HEK293T (cell line): ENCODE measurements around the gene CPA1.

Experiments
- CTCF ChIA-PET: fragments of 350-600 bp; formaldehyde crosslinking; extraction: SDS; loops from one replicate; lab custom pipeline; 2021; ENCODE audit warnings: antibody characterized with exemption, inconsistent platforms; lab: Yijun Ruan, JAX
- POLR2A ChIA-PET: fragments of 350-600 bp; formaldehyde crosslinking; extraction: SDS; loops from one replicate; lab custom pipeline; 2020; ENCODE audit warnings: antibody characterized with exemption, inconsistent platforms; lab: Yijun Ruan, JAX
- DNase-seq: peaks from one replicate; pipeline ENCODE4 v3.0.0; 2012; ENCODE audit warnings: mixed read lengths; ENCODE audit errors: extremely low spot score
- ARNT ChIP-seq: fragments of 450-650 bp; IDR thresholded peaks from 2 replicates; pipeline ENCODE4 v1.6.1; 2017; ENCODE audit warnings: mild to moderate bottlenecking
- BHLHE40 ChIP-seq: fragments of 450-650 bp; IDR thresholded peaks from 2 replicates; pipeline ENCODE4 v1.6.1; 2016; ENCODE audit warnings: mild to moderate bottlenecking, moderate library complexity, borderline replicate concordance
- CTBP1 ChIP-seq: fragments of 450-650 bp; IDR thresholded peaks from 2 replicates; pipeline ENCODE4 v1.6.1; 2016; ENCODE audit warnings: borderline replicate concordance
- ELF4 ChIP-seq: fragments of 450-650 bp; IDR thresholded peaks from 2 replicates; pipeline ENCODE4 v1.6.1; 2017; ENCODE audit warnings: antibody characterized with exemption
- FOXA1 ChIP-seq: fragments of 450-650 bp; IDR thresholded peaks from 2 replicates; pipeline ENCODE4 v1.6.1; 2016; ENCODE audit warnings: mild to moderate bottlenecking
- FOXK2 ChIP-seq: fragments of 450-650 bp; IDR thresholded peaks from 2 replicates; pipeline ENCODE4 v1.6.1; 2016; ENCODE audit warnings: mild to moderate bottlenecking
- FOXM1 ChIP-seq: fragments of 450-650 bp; IDR thresholded peaks from 2 replicates; pipeline ENCODE4 v1.6.1; 2017; ENCODE audit warnings: mild to moderate bottlenecking, borderline replicate concordance
- HDGF ChIP-seq: fragments of 450-650 bp; IDR thresholded peaks from 2 replicates; pipeline ENCODE4 v1.6.1; 2017; ENCODE audit warnings: antibody characterized with exemption, borderline replicate concordance
- L3MBTL2 ChIP-seq: fragments of 450-650 bp; conservative IDR thresholded peaks from 2 replicates; pipeline ENCODE4 v1.6.1; 2016; ENCODE audit warnings: mild to moderate bottlenecking
- LEF1 ChIP-seq: fragments of 450-650 bp; IDR thresholded peaks from 2 replicates; pipeline ENCODE4 v1.6.1; 2017; ENCODE audit warnings: mild to moderate bottlenecking, borderline replicate concordance
- NFRKB ChIP-seq: fragments of 450-650 bp; IDR thresholded peaks from 2 replicates; pipeline ENCODE4 v1.6.1; 2016; ENCODE audit warnings: mild to moderate bottlenecking, moderate library complexity
- SP1 ChIP-seq: fragments of 450-650 bp; IDR thresholded peaks from 2 replicates; pipeline ENCODE4 v1.6.1; 2017
- SUZ12 ChIP-seq: fragments of 450-650 bp; IDR thresholded peaks from 2 replicates; pipeline ENCODE4 v1.6.1; 2016; ENCODE audit warnings: mild to moderate bottlenecking
- TARDBP ChIP-seq: fragments of 450-650 bp; IDR thresholded peaks from 2 replicates; pipeline ENCODE4 v1.6.1; 2016
- ZNF384 ChIP-seq: fragments of 450-650 bp; IDR thresholded peaks from 2 replicates; pipeline ENCODE4 v1.6.1; 2016
- TF ChIP-seq, protein P1 (sequence below): fragments of 450-650 bp; IDR thresholded peaks from 2 replicates; pipeline ENCODE4 v1.6.1; 2016

Gene CPA1

DNA sequence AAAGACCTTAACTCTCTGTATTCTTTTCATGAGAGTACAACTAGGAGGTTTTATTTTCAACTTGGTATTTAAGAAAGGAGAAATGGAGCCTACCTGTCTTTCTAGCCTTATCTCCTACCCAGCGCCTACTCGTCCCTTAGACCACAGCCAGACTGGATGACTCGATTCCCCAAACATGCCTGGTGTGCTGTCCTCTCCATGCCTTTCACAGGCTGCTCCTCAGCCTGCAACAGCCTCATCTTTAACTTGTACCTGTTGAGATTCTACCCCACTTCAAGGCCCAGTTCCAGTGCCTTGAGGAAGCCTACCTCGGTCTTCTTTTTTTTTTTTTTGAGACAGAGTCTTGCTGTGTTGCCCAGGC is 29.4 kb downstream of the CPA1 start:
- CTCF ChIA-PET = no interaction called here
- POLR2A ChIA-PET = no interaction called here
- DNase-seq = no peak
- TF ChIP-seq, protein P1, sequence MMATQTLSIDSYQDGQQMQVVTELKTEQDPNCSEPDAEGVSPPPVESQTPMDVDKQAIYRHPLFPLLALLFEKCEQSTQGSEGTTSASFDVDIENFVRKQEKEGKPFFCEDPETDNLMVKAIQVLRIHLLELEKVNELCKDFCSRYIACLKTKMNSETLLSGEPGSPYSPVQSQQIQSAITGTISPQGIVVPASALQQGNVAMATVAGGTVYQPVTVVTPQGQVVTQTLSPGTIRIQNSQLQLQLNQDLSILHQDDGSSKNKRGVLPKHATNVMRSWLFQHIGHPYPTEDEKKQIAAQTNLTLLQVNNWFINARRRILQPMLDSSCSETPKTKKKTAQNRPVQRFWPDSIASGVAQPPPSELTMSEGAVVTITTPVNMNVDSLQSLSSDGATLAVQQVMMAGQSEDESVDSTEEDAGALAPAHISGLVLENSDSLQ = no peak
- TF ChIP-seq HDGF = no peak
- no peak for TF ChIP-seq ZNF384
- TF ChIP-seq ELF4 = no peak
- TF ChIP-seq NFRKB = no peak
- TF ChIP-seq TARDBP = no peak
- no peak for TF ChIP-seq FOXK2
- no peak for TF ChIP-seq SUZ12
- no peak for TF ChIP-seq ARNT
- TF ChIP-seq L3MBTL2 = no peak
- no peak for TF ChIP-seq FOXM1
- TF ChIP-seq SP1 = no peak
- no peak for TF ChIP-seq LEF1
- no peak for TF ChIP-seq FOXA1
- no peak for TF ChIP-seq BHLHE40

GRCh38 chr7:130410868-130411541 is 30.7 kb downstream of the CPA1 start:
- no peak for DNase-seq
- POLR2A ChIA-PET = no interaction called here
- CTCF ChIA-PET = interaction anchor here (0.5 to 1.3 kb wide), 2 partner anchors 12 to 657 kb away, joined by 3 read pairs; no protein-coding TSS in a partner anchor
- TF ChIP-seq, protein P1 = no peak
- TF ChIP-seq SP1 (no peak), LEF1 (no peak), CTBP1 (no peak), HDGF (no peak), TARDBP (no peak), FOXK2 (no peak), ELF4 (no peak), ZNF384 (no peak), ARNT (no peak)

- ChIA-PET CTCF (no interaction called here), POLR2A (no interaction called here)
- TF ChIP-seq ELF4 = no peak
- no peak for TF ChIP-seq HDGF
- no peak for TF ChIP-seq TARDBP
- no peak for TF ChIP-seq ZNF384
- TF ChIP-seq LEF1 = no peak
- no peak for TF ChIP-seq SP1
- no peak for TF ChIP-seq CTBP1
- TF ChIP-seq NFRKB = no peak
- no peak for TF ChIP-seq L3MBTL2
- TF ChIP-seq SUZ12 = no peak
- no peak for TF ChIP-seq FOXA1
- no peak for TF ChIP-seq ARNT
- TF ChIP-seq FOXK2 = no peak
- DNase-seq = no peak
Measured at GRCh38 chr7:130413201-130413600, 32.9 kb downstream of the CPA1 start.

DNA sequence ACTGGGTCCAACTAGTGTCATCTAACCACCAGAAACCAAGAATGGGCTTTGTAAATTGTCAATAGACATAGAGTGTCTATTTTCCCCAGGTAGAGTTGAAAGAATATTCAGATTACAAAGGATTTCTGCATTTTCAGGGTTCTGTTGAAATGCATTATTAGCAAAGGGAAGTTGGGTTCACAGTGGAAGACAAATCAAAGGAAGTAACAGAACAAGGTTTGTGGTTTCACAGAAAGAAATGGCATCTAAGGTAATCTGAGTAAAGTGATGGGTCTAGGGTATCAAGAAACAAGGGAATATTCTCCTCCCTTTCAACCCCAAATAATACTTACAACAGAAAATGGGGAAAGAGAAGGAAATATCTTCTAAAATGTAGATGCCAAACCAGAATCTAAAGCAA is 34.7 kb downstream of the CPA1 start:
- ChIA-PET CTCF (no interaction called here), POLR2A (no interaction called here)
- no peak for DNase-seq
- TF ChIP-seq FOXM1 = no peak
- TF ChIP-seq FOXK2 = no peak
- no peak for TF ChIP-seq BHLHE40
- no peak for TF ChIP-seq TARDBP
- TF ChIP-seq, protein P1 = no peak
- TF ChIP-seq SP1 = no peak

GRCh38 chr7:130417213-130417612 is 36.9 kb downstream of the CPA1 start:
- POLR2A ChIA-PET = no interaction called here
- CTCF ChIA-PET = no interaction called here
- DNase-seq = no peak
- TF ChIP-seq TARDBP = no peak
- TF ChIP-seq SUZ12 = no peak
- no peak for TF ChIP-seq LEF1
- TF ChIP-seq L3MBTL2 = no peak
- TF ChIP-seq HDGF = no peak
- TF ChIP-seq FOXM1 = no peak
- no peak for TF ChIP-seq NFRKB
- TF ChIP-seq, protein P1 = no peak
- TF ChIP-seq FOXA1 = no peak
- TF ChIP-seq ELF4 = no peak
- no peak for TF ChIP-seq FOXK2
- TF ChIP-seq SP1 = no peak
- no peak for TF ChIP-seq ARNT
- TF ChIP-seq ZNF384 = no peak
- TF ChIP-seq BHLHE40 = no peak
- no peak for TF ChIP-seq CTBP1

DNA sequence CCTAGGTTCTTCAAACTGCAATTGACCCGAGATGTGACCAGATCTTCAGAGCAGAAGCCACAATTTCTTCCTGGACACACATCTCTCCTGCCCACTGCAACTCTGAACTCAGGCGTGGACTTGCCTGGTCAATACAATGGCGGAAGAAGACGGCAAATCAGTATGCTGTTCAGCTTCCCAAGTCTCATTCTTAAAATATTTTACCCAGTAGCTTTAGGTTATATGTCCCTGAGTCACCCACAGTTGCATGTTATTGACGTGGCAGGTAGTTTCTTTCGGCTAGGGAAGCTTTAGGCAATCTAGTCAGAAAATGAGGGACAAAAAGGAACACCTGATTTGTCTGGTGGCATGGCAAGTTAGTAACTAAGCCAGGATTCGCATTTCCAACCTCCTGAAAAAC is 38.0 kb downstream of the CPA1 start:
- CTCF ChIA-PET = no interaction called here
- POLR2A ChIA-PET = no interaction called here
- no peak for TF ChIP-seq SUZ12
- no peak for TF ChIP-seq TARDBP
- no peak for TF ChIP-seq NFRKB
- TF ChIP-seq ZNF384 = no peak
- no peak for TF ChIP-seq CTBP1
- TF ChIP-seq FOXM1 = no peak
- TF ChIP-seq FOXK2 = no peak
- TF ChIP-seq LEF1 = no peak
- no peak for TF ChIP-seq FOXA1
- no peak for DNase-seq
